ENCODE results near the gene FANCD2OS.
"Not testable (repeated sequence)": the region's sequence is repeated elsewhere in the genome, so short reads cannot be mapped to it uniquely, and the experiment has no call there.

FANCD2OS gene, protein sequence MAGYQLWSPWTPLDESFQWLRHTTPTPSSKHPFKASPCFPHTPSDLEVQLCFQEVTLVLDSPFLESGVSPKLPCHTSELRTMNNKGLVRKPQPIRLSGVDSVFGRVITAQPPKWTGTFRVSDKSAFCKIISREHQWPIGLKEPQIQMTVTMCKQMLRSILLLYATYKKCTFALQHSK

DNA sequence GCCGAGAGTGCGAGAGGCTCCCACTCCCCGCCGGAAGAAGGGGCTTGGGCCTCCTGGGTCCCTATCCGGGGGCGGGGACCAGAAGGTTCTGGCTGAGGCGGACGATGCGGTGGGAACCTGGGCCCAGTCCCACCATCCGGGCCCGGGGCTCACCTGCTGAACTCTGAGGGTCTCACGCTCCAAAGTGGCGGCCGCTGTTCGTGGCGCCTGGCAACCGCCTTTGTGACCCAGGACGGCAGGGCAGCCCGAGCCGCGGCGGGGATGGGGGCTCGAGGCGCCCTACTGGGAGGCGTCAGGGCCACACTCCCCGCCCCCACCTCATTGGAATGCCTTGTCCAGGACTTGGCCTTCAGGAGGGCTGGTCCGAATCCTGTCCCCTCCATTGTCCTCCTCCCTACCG lies at the start of gene FANCD2OS:
FANCD2OS (minus strand) TSS at position 165 of the 400 bp plus-strand sequence. CDS start 3,481 bp downstream, outside the sequence.
- no peak for DNase-seq

DNA sequence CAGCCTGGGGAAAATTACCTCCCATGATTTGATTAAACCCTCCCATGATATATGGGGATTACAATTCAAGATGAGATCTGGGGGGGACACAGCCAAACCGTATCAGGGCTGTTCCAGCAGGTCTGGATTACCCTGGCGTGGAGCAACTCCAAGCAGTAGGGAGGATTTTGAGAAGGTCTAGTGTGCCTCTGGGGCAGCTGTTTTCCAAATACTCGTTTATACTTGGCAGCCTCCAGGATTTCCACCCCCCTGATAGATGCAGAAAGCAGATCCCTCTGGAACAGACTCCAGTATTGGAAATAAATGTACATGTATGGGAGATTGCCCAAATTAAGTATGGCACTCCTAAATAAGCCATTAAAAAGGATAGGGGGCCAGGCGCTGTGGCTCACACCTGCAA lies 49.0 kb upstream of the FANCD2OS start:
- DNase-seq: no peak

DNA sequence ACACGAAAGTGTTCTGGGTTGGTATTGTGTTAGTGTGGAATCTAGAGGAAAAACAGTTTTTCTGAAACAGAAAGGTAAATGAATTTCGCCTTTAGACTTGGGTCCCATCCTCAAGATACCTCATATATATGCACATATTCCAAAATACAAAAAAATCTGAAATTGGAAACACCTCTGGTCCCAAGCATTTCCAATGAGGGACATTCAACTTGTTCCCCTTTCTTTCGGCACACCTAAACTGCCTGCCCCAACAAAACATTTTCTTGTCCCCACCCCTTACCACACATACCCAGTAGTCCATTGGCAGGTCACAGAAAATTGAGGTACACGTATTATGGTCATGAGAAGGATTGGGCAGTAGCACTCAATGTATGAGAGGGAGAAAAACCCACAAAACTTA lies 47.6 kb upstream of the FANCD2OS start:
- DNase-seq: no peak

DNA sequence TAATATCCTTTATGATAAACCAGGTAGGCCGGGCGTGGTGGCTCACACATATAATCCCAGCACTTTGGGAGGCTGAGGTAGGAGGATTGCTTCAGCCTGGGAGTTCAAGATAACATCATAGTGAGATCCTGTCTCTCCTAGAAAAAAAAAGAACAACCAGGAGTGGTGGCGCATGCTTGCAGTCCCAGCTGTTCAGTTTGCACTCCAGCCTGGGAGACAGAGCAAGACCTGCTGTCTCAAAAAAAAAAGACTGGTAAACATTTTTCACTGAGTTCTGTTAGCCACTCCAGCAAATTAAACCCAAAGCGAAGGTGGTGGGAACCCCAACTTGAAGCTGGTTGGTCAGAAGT lies 47.0 kb upstream of the FANCD2OS start:
- no peak for DNase-seq

DNA sequence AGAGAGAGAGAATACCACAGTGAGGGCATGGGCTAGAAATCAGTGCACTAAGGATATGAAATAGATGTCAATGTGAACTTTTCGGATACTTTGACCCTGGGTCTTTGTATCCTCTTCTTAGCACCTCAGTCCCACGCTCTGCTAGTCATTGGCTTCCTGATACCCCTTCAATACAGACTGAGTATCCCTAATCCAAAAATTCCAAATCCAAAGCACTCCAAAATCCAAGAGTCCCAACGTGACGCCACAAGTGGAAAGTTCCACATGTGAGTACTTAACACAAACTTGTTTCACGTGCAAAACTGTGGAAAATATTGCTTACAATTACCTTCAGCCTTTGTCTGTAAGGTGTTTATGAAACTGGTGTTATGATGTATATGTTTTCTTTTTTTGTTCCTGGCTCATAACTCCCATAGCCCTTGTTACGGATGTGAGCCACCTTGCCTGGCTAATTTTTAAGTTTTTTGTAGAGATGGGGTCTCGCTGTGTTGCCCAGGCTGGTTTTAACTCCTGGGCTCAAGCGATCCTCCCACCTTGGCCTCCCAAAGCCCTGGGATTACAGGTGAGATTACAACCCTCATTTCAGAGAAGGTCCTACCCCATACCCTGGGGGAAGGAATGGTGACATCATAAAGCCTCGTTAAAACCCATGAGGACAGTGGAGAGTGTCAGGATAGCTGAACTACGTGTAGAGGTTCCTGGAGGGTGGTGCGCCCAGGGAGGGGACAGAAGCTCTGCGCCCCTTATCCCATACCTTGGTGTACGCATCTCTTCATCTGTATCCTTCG lies 46.5 kb upstream of the FANCD2OS start:
- DNase-seq: no peak

DNA sequence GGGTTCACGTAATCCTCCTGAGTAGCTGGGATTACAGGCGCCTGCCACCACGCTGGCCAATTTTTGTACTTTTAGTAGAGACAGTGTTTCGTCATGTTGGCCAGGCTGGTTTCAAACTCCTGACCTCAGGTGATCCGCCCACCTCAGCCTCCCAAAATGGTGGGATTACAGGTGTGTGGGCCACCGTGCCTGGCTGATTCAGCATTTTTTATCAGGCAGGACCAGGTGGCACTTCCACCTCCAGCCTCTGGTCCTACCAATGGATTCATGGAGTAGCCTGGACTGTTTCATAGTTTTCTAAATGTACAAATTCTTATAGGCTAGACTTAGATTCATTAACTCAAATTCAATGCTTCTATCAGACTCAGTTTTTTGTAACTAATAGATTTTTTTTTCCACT lies 42.9 kb upstream of the FANCD2OS start:
- DNase-seq: no peak

DNA sequence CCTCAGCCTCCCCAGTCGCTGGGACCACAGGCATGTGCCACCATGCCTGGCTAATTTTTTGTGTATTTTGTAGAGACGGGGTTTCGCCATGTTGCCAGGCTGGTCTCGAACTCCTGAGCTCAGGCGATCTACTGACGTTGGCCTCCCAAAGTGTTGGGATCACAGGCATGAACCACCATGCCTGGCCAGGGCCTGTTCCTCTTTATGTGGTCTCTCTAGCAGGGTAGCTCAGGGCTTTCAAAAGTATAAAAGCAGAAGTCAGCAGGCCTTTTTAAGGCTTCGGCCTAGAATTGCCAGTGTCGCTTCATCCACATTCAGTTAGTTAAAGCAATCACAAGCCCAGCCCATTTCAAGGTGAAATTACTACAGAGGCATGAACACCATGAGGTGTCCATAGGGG lies 41.2 kb upstream of the FANCD2OS start:
- no peak for DNase-seq

DNA sequence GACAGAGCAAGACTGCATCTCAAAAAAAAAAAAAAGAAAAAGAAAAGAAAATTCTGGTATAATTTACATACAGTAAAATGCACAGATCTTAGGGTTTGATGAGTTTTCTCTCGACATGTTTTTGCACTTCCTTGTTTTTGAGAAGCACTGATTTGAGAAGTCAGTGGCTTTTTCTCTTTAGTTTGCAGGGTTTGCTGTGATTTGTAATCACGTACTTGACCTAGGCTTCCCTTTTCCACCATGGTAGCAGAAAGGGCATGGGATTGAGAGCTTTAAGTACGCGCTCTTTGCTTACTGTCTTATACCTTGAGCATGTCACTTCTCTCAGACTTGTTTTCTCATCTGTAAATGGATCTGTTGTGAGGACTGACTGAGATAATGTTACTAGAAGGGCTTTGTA lies 37.6 kb upstream of the FANCD2OS start:
- DNase-seq: no peak

DNA sequence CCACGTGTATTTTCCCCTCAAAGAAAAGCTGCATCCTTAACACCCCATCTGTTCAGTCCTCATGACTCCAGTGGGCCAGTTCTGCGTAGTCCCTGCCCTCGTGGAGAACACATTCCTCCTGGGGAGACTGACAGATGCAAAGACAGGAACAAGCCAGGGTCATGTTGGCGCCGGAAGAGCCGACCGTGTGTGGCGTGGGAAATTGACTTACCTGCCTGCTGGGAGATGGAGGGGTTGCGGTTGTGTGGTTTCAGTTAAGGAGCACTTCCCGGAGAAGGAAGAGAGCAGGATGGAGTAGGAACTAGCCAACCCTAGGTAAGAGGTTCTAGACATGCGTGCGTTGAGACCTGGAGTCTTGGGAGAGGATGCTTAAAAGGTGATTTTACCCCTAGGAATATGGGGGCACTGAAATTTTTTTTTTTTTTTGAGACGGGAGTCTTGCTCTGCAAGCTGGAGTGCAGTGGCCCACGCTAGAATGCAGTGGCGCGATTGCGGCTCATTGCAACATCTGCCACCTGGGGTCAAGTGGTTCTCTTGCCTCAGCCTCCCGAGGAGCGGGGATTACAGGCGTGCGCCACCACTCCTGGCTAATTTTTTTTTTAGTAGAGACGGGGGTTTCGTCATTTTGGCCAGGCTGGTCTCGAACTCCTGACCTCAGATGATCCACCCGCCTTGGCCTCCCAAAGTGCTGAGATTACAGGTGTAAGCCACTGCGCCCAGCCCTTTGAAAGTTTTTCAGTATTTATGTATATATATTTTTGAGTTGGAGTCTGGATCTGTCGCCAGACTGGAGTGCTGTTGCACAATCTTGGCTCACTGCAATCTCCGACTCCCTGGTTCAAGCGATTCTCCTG lies 34.9 kb upstream of the FANCD2OS start:
- DNase-seq: peak; percentile 14

DNA sequence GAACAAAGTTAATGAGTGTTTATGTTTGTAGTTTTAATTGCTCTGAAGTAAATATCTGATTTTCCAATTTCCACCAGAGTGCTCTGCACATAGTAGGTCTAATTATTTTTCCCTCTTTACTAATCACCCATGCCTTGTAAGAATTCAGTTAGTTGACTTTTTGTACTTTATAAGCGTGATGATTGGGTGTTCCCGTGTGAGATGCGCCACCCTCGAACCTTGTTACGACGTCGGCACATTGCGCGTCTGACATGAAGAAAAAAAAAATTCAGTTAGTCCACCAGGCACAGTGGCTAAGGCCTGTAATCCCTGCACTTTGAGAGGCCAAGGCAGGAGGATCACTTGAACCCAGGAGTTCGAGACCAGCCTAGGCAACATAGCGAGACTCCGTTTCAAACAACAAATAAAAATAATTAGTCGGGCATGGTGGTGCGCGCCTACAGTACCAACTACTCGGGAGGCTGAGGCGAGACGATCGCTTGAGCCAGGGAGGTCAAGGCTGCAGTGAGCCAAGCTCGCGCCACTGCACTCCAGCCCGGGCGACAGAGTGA lies 33.0 kb upstream of the FANCD2OS start:
- DNase-seq: peak; percentile 11

DNA sequence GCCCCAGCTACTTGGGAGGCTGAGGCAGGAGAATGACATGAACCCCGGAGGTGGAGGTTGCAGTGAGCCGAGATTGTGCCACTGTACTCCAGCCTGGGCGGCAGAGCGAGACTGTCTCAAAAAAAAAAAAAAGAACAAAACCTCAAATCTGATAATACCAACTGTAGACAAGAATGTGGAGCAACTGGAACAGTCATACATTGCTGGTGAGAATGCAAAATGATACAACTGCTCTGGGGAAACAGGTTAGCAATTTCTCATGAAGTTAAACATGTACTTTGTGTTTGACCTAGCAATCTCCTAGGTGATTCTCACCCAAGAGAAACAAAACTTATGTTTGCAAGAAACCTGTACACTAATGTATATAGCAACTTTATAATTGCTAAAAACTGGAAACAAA lies 29.1 kb upstream of the FANCD2OS start:
- DNase-seq: no peak

DNA sequence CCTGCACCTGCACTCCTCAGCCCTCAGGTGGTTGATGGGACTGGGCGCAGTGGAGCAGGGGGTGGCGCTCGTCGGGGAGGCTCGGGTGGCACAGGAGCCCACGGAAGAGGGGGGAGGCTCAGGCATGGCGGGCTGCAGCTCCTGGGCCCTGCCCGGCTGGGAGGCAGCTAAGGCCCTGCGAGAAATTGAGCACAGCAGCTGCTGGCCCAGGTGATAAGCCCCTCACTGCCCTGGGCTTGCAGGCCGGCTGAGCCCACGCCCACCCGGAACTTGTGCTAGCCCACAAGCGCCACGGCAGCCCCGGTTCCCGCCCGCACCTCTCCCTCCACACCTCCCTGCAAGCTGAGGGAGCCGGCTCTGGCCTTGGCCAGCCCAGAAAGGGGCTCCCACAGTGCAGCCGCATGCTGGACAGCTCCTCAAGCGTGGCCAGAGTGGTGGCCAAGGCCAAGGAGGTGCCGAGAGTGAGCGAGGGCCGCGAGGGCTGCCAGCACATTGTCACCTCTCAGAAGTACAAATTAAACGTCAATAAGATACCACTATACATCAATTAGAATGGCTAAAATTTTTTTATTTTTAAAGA lies 28.5 kb upstream of the FANCD2OS start:
- DNase-seq: no peak

DNA sequence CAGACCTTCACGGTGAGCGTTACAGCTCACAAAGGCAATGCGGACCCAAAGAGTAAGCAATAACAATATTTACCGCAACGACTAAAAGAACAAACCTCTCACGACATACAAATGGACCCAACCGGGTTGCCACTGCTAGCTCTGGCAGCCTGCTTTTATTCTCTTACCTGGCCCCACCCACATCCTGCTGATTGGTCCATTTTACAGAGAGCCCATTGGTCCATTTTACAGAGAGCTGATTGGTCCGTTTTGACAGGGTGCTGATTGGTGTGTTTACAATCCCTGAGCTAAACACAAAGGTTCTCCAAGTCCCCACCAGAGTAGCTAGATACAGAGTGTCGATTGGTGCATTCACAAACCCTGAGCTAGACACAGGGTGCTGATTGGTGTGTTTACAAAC lies 27.8 kb upstream of the FANCD2OS start:
- DNase-seq: not testable (repeated sequence)

DNA sequence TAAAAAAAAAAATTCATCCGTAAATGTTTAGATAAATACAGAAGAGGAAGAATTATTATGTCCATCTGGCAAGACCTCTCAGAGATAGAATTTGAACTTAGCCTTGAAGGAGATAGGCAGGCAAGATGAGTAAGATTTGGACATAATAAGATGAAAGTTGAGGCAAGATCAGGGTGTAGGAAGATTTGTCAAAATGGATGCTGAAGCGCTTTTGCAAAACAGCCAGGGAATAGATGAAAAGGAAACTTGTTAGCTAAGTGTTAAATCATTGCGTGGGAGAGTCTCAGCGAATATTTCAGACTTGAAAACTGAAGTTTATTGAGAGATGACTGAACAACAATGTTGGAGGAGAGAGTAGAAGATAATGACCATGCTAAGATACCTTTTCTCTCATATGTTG lies 14.7 kb upstream of the FANCD2OS start:
- DNase-seq: no peak

DNA sequence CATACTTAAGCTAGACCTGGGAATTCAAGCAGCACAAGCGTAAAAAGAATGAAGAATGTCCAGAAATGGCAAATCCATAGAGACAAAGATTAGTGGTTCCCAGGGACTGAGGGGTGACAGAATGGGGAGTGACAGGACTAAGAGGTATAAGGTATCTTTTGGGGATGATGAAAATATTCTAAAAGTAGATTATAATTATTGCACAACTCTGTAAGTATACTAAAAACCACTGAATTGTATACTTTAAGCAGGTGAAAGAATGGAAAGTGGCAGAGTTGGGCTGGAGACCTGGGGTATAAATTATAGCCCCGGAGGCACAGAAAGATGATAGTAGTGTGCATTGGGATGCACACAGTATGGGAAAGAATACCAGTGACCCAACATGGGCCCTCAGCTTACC lies 13.0 kb upstream of the FANCD2OS start:
- no peak for DNase-seq

DNA sequence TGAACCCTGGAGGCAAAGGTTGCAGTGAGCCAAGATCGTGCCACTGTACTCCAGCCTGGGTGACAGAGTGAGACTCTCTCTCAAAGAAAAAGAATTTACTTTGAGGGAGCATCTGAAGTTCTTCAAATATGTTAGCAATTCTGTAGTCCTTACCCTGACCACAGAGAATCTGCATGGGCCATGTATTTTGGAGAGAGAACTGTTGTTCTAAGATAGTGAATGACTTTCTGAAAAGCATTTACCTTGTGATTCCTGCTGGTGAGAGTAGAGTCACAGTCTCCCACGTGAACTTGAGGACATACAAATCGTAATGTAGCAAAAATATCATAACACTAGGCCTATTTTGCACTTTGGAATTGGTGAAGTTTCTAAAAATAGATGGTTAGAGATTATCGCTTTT lies 11.3 kb upstream of the FANCD2OS start:
- no peak for DNase-seq

DNA sequence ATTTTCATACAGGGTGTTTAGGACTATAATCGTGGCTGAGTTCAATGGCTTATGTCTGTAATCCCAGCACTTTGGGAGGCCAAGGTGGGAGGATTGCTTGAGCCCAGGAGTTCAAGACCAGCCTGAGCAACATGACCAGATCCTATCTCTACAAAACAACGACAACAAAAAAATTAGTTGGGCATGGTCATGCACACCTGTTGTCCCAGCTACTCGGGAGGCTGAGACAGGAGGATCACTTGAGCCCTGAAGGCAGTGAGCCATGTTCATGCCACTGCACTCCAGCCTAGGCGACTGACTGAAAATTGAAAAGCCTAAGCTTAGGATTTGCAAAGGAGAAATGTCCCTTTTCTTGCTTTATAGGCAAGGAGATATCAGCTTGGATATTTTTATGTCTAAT lies 8.9 kb upstream of the FANCD2OS start:
- no peak for DNase-seq

DNA sequence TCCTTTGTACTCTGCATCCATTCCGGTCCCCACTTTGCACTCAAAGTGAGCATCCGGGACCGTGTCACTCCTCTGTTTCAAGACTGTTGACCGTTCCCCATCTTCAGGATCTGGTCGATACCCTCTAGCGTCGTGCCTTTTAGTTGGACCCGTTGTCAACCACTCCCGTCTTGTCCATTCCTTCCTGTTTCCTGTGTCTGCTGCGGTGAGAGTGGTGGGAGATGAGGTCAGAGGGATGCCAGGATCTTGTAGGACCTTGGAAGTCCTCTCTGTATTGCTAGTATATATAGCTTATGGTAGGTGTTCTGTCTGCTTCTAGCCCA lies 8.0 kb upstream of the FANCD2OS start:
- DNase-seq: no peak

DNA sequence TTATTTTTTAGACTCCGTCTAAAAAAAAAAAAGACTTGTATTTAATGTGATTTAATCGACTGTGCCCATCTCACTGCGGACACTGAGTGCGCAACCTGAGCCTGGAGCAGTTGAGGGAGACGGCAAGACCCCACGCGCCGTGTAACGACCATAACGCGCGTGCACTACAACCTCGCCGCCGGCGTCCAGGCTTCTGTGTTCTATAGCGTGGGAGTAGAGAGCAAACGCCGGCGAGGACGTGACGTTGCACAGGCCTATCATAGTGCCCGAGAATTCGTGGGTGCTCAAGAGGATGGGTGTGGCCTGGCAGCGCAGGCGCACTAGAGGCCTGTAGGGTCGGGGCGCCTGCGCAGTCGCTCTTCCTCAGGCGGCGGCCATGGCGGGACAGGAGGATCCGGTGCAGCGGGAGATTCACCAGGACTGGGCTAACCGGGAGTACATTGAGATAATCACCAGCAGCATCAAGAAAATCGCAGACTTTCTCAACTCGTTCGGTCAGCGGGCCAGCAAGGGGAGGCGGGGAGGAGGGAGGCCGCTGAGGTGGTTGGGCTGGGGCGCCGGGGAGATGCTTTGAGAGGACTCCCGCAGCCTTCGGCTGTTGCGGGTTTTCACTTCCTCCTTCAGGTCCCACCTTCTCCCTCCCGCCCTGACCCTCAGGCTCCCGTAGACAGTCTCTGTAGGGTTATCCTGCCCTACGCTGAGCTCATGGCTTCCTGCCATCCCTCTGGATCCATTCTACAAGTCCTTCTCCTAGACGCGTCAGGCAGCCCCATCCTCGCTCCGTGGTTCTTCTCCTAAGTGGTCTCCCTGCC lies 7.5 kb upstream of the FANCD2OS start, which contains the start of gene BRK1:
BRK1 (plus strand) TSS at position 350 of the 812 bp plus-strand sequence; CDS start at position 377, 27 bp downstream.
- peak; percentile 95 for DNase-seq

DNA sequence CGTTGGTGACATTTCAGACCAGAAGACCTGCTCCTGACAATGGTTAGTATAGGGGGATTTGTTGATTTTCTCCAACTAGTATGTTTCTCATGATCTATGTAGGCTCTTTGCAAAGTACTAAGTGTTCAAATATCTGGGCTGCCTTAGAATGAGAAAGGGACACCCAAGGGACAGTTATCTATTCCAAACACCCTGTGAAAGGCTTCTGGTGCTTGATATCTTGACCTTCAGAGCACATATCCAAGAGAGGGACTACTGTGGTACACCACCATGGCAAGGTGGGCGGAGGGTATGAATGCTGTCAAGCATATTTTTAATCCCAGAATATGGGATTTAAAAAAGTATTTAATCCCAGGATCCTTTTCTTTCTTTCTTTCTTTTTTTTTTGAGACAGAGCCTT lies 1.1 kb downstream of the FANCD2OS start:
- no peak for DNase-seq

DNA sequence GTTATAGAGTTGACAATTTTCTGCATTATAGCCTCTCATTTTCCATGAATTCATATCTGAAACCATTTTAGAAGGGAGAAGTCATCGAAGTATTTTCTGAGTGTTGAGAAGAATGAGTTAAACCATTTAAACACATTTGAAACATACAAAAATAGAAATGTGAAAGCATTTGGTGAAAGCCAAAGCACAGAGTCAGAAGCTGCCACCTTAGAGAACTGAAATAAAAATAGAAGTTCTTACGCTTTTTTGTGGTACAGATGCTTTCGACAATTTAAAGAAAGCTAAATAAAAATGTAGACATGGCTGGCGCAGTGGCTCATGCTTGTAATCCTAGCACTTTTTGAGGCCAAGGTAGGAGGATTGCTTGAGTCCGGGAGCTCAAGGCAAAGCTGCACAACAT lies 9.0 kb downstream of the FANCD2OS start:
- no peak for DNase-seq

DNA sequence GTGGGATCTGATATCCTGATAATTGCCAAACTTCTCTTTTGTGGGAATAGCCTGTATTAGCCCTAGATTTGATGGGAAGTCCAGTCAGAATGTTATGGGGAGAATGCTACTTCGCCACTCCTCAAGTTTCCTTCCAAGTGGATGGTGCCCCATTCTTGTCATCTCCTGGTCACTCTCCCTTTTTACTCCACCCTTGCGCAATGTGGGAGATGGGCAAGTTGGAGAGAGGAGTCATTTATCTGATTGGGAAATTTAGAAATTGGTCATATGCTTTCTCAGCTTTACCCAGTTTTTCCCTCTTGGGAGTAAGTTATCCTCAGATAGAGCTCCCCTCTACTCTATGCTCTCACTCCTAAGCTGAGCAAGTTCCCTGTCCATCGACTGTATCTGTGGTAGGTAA lies 14.4 kb downstream of the FANCD2OS start:
- DNase-seq: no peak
